ENCODE data around the gene TRIM45.

TRIM45 gene

GRCh38 chr1:117147341-117147831 lies 25.8 kb upstream of the TRIM45 start:
- Histone ChIP-seq H3K36me3 (ENCODE audit: low read length) (no peaks in the 10 kb centered on the region), H3K4me3 (ENCODE audit: insufficient read depth, low read length, poor library complexity, severe bottlenecking) (no peak overlapping the region), H2AFZ (ENCODE audit: low read depth, low read length, severe bottlenecking) (no peak overlapping the region), H3K9ac (ENCODE audit: low read length) (no peak overlapping the region), H3K9me2 (replicated peaks; ENCODE audit: insufficient read depth, low read length) (no peaks in the 10 kb centered on the region), H3K79me2 (ENCODE audit: insufficient read depth, low read length) (no peaks in the 10 kb centered on the region), H3F3A (ENCODE audit: insufficient read depth) (no peaks in the 10 kb centered on the region), H4K20me1 (ENCODE audit: low read depth, low read length) (no peaks in the 10 kb centered on the region), H3K27ac (ENCODE audit: low read depth, low read length) (no peak overlapping the region), H3K4me2 (ENCODE audit: low read depth, low read length, poor library complexity, severe bottlenecking) (no peak overlapping the region), H3K27me3 (ENCODE audit: low read length) (no peaks in the 10 kb centered on the region), H3K9me3 (ENCODE audit: insufficient read depth, low read length) (no peaks in the 10 kb centered on the region; the same call in 1 of the 2 replicates)
- TF ChIP-seq, protein P1, sequence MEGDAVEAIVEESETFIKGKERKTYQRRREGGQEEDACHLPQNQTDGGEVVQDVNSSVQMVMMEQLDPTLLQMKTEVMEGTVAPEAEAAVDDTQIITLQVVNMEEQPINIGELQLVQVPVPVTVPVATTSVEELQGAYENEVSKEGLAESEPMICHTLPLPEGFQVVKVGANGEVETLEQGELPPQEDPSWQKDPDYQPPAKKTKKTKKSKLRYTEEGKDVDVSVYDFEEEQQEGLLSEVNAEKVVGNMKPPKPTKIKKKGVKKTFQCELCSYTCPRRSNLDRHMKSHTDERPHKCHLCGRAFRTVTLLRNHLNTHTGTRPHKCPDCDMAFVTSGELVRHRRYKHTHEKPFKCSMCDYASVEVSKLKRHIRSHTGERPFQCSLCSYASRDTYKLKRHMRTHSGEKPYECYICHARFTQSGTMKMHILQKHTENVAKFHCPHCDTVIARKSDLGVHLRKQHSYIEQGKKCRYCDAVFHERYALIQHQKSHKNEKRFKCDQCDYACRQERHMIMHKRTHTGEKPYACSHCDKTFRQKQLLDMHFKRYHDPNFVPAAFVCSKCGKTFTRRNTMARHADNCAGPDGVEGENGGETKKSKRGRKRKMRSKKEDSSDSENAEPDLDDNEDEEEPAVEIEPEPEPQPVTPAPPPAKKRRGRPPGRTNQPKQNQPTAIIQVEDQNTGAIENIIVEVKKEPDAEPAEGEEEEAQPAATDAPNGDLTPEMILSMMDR (IDR thresholded peaks at IDR 0.05; ENCODE audit: insufficient read depth, low read length, poor library complexity, severe bottlenecking) = no peak
- TF ChIP-seq EZH2phosphoT487 (conservative IDR thresholded peaks at IDR 0.05; ENCODE audit: low read length) = no peak

DNA sequence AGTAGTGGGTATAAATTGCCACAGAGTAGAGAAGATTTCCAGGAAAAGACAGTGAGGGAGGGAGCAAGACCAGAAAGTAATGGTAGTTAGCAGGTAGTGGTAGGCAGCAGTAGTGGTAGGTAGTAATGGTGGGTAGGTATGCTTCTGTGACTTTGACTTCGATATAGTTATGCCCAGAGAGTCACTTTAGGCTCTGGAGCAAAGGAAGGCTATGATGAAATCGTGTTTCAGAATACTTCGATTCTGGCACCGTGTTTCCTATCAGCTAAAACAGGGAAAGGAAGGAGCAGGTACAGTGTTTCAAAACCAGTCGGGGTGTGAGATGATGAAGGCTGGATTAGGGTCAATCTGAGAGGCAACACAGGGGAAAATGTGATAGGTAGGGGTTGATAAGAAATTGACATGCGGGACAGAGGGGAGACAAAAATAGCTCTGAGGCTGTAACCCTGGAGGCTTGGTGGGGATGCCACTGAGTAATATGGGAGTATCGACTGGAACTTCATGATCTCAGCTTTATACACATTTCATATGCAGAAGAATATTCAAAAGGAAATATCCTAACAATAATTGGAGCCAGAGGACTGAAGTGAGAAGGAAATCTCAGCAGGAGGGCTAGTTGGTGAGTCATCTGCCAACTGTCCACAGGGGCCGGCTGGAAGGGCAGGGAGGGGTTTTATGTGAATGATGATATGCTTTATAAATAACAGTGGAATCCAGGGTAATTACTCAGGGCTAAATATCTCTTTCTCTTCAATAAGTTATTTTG lies 25.2 kb upstream of the TRIM45 start:
- no peak overlapping the region for H3K4me2 ChIP-seq (ENCODE audit: low read depth, low read length, poor library complexity, severe bottlenecking)

GRCh38 chr1:117146072-117146471 lies 24.5 kb upstream of the TRIM45 start:
- no peaks in the 10 kb centered on the region for H3K9me2 ChIP-seq (replicated peaks; ENCODE audit: insufficient read depth, low read length)
- H3K27ac ChIP-seq (ENCODE audit: low read depth, low read length) = no peak overlapping the region
- H3K4me2 ChIP-seq (ENCODE audit: low read depth, low read length, poor library complexity, severe bottlenecking) = no peak overlapping the region
- no peak overlapping the region for H2AFZ ChIP-seq (ENCODE audit: low read depth, low read length, severe bottlenecking)
- H3K36me3 ChIP-seq (ENCODE audit: low read length) = no peaks in the 10 kb centered on the region
- no peaks in the 10 kb centered on the region for H3K79me2 ChIP-seq (ENCODE audit: insufficient read depth, low read length)
- H3K4me3 ChIP-seq (ENCODE audit: insufficient read depth, low read length, poor library complexity, severe bottlenecking) = no peak overlapping the region
- H4K20me1 ChIP-seq (ENCODE audit: low read depth, low read length) = no peaks in the 10 kb centered on the region
- no peaks in the 10 kb centered on the region for H3K9me3 ChIP-seq (ENCODE audit: insufficient read depth, low read length)
- H3F3A ChIP-seq (ENCODE audit: insufficient read depth) = no peaks in the 10 kb centered on the region
- TF ChIP-seq EZH2phosphoT487 (conservative IDR thresholded peaks at IDR 0.05; ENCODE audit: low read length) = no peak
- TF ChIP-seq, protein P1 (IDR thresholded peaks at IDR 0.05; ENCODE audit: insufficient read depth, low read length, poor library complexity, severe bottlenecking) = no peak
- no peaks in the 10 kb centered on the region for H3K27me3 ChIP-seq (ENCODE audit: low read length)
- no peak overlapping the region for H3K9ac ChIP-seq (ENCODE audit: low read length)

More for the DNA sequence above, 25.2 kb upstream of the TRIM45 start:
- Histone ChIP-seq H3F3A (ENCODE audit: insufficient read depth) (no peaks in the 10 kb centered on the region), H3K36me3 (ENCODE audit: low read length) (no peaks in the 10 kb centered on the region), H4K20me1 (ENCODE audit: low read depth, low read length) (no peaks in the 10 kb centered on the region), H3K9me2 (replicated peaks; ENCODE audit: insufficient read depth, low read length) (no peaks in the 10 kb centered on the region), H3K9ac (ENCODE audit: low read length) (no peak overlapping the region), H3K4me3 (ENCODE audit: insufficient read depth, low read length, poor library complexity, severe bottlenecking) (no peak overlapping the region), H3K27me3 (ENCODE audit: low read length) (no peaks in the 10 kb centered on the region), H2AFZ (ENCODE audit: low read depth, low read length, severe bottlenecking) (no peak overlapping the region), H3K9me3 (ENCODE audit: insufficient read depth, low read length) (no peaks in the 10 kb centered on the region; the same call in 1 of the 2 replicates), H3K79me2 (ENCODE audit: insufficient read depth, low read length) (no peaks in the 10 kb centered on the region), H3K27ac (ENCODE audit: low read depth, low read length) (no peak overlapping the region)
- TF ChIP-seq, protein P1 (IDR thresholded peaks at IDR 0.05; ENCODE audit: insufficient read depth, low read length, poor library complexity, severe bottlenecking) = no peak
- no peak for TF ChIP-seq EZH2phosphoT487 (conservative IDR thresholded peaks at IDR 0.05; ENCODE audit: low read length)

All from SU-DHL-6 (cell line).